ENCODE data around the gene TREH.
"Not testable (repeated sequence)": the region's sequence is repeated elsewhere in the genome, so short reads cannot be mapped to it uniquely, and the experiment has no call there.

The TREH gene

DNA sequence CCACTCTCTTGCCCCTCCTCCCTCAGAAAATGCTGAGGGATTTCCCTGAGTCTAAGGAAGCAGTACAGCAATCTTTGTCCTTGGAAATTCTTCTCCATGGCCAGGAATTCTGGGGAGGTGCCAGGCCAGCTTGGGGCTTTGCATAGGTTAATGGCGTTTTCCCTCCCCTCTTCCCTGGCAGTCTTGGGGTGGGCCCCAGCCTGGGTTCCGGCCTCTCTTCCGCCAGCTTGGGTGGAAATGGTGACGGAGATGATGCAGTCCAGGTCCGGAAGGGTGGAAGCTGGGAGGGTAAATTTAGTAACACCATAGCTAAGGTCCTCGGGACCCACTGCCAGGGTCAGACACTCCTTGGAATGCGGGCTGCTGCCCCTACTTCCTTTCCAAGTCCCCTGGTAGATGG lies 67.1 kb downstream of the TREH start:
- Histone ChIP-seq H3K4me3 (ENCODE audit: insufficient read depth in 1 of 2, low read depth in 1 of 2, low read length in 2 of 2) (peak overlapping the region in 1 of 2 experiments; percentile 59), H3K9me3 (ENCODE audit: control insufficient read depth, low read length) (no peaks in the 10 kb centered on the region), H2BK5ac (ENCODE audit: low read depth, low read length, poor library complexity, severe bottlenecking) (peak overlapping the region; percentile 24), H2BK120ac (ENCODE audit: low read depth, low read length) (peak overlapping the region; percentile 37), H3K4ac (ENCODE audit: low read depth in 1 of 2, low read length in 2 of 2) (peak overlapping the region; percentile 79 to 91), H3K36me3 (ENCODE audit: control insufficient read depth in 1 of 2, insufficient read depth in 2 of 2, low read depth in 1 of 2, low read length in 2 of 2) (peaks cover 38 to 46% of the 10 kb centered on the region in 2 experiments), H3K23ac (ENCODE audit: low read length in 2 of 2) (peak overlapping the region in 1 of 2 experiments; percentile 51), H3K14ac (ENCODE audit: low read length in 2 of 2) (peak overlapping the region in 1 of 2 experiments; percentile 75), H3K27me3 (ENCODE audit: control insufficient read depth in 1 of 2, insufficient read depth in 1 of 2, low read length in 2 of 2) (no peaks in the 10 kb centered on the region), H3K4me1 (ENCODE audit: control insufficient read depth, insufficient read depth, low read depth, low read length) (peaks cover 53% of the 10 kb centered on the region), H3K9ac (ENCODE audit: low read length) (peak overlapping the region; percentile 77), H3K4me2 (ENCODE audit: low read length, poor library complexity, severe bottlenecking) (peak overlapping the region; percentile 55), H4K91ac (ENCODE audit: low read length) (peak overlapping the region; percentile 79), H3K27ac (ENCODE audit: low read length, poor library complexity, severe bottlenecking) (peak overlapping the region; percentile 45), H2BK15ac (ENCODE audit: low read depth, poor library complexity, severe bottlenecking) (peak overlapping the region; percentile 71), H3K18ac (ENCODE audit: low read depth in 1 of 2, low read length in 2 of 2) (peak overlapping the region; percentile 85 to 95), H2AFZ (ENCODE audit: low read depth, low read length) (no peak overlapping the region), H3K79me1 (replicated peaks; ENCODE audit: low read length, poor library complexity, severe bottlenecking) (peaks cover 8% of the 10 kb centered on the region), H2AK5ac (ENCODE audit: low read length, severe bottlenecking) (peak overlapping the region; percentile 98), H4K8ac (ENCODE audit: low read length) (peak overlapping the region; percentile 74), H2BK12ac (ENCODE audit: low read length in 2 of 2) (peak overlapping the region; percentile 7 to 95)
- DNase-seq: peak; percentile 88
- 9% methylated on average over 6 of the region's 7 CpGs for WGBS

DNA sequence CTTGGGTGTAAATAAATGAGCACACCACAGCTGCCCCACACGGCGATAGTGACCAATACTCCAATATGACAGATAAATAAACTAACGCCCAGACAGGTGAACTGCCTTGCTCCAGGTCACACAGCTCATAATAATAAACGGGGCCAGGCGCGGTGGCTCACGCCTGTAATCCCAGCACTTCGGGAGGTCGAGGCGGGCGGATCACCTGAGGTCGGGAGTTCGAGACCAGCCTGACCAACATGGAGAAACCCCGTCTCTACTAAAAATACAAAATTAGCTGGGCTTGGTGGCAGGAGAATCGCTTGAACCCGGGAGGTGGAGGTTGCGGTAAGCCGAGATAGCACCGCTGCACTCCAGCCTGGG lies 68.0 kb downstream of the TREH start:
- peak overlapping the region; percentile 36 for H2BK120ac ChIP-seq (ENCODE audit: low read depth, low read length)
- H3K18ac ChIP-seq (ENCODE audit: low read depth in 1 of 2, low read length in 2 of 2); H3K27me3 ChIP-seq (ENCODE audit: control insufficient read depth in 1 of 2, insufficient read depth in 1 of 2, low read length in 2 of 2); H4K91ac ChIP-seq (ENCODE audit: low read length); H2BK5ac ChIP-seq (ENCODE audit: low read depth, low read length, poor library complexity, severe bottlenecking); H3K79me1 ChIP-seq (replicated peaks; ENCODE audit: low read length, poor library complexity, severe bottlenecking); H3K23ac ChIP-seq (ENCODE audit: low read length in 2 of 2); H4K8ac ChIP-seq (ENCODE audit: low read length); H3K9me3 ChIP-seq (ENCODE audit: control insufficient read depth, low read length); H3K14ac ChIP-seq (ENCODE audit: low read length in 2 of 2); DNase-seq; H2BK15ac ChIP-seq (ENCODE audit: low read depth, poor library complexity, severe bottlenecking); H2AFZ ChIP-seq (ENCODE audit: low read depth, low read length): not testable (repeated sequence)
- 64% methylated on average over 12 of the region's 19 CpGs for WGBS
- H3K4me2 ChIP-seq (ENCODE audit: low read length, poor library complexity, severe bottlenecking): peak overlapping the region; percentile 85
- peak overlapping the region; percentile 97 for H3K9ac ChIP-seq (ENCODE audit: low read length)
- H3K4me3 ChIP-seq (ENCODE audit: insufficient read depth in 1 of 2, low read depth in 1 of 2, low read length in 2 of 2): peak overlapping the region in 1 of 2 experiments; percentile 86
- H3K36me3 ChIP-seq (ENCODE audit: control insufficient read depth in 1 of 2, insufficient read depth in 2 of 2, low read depth in 1 of 2, low read length in 2 of 2): peaks cover 30 to 37% of the 10 kb centered on the region in 2 experiments
- peak overlapping the region in 1 of 2 experiments; percentile 35 for H3K4ac ChIP-seq (ENCODE audit: low read depth in 1 of 2, low read length in 2 of 2)
- H3K4me1 ChIP-seq (ENCODE audit: control insufficient read depth, insufficient read depth, low read depth, low read length): peaks cover 60% of the 10 kb centered on the region
- H3K27ac ChIP-seq (ENCODE audit: low read length, poor library complexity, severe bottlenecking): peak overlapping the region; percentile 16
- H2BK12ac ChIP-seq (ENCODE audit: low read length in 2 of 2): peak overlapping the region in 1 of 2 experiments; percentile 51
- peak overlapping the region; percentile 85 for H2AK5ac ChIP-seq (ENCODE audit: low read length, severe bottlenecking)

DNA sequence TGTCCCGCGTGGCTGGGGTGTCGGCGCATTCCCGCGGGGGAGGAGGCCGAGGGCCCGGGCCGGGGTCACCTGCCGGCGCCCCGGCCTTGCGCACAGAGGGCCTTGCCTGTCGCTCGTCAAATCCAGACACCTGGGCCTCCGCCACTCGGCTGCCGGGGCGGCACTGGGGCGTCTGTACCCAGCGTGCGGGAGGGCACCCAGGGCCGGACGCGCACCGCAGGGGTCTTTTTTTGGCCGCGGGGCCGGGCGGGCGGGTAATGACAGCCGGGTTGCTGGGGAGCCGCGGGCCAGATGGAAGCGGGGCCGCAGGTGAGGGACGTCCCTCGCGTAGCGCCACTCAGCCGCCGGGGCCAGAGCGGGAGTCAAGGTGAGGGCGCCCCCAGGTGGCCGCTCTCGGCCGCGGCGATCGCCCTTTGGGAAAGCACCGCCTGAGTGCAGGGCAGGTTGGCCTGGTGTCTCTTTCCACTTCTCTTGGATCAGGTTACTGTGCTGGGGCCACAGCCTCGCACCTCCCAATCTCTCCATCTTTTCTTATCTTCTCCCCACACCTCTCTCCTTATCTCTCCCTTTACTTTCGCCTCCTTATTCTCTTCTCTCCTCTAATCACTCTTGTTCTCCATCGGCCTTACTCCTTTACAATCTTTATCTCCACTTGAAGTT lies 68.5 kb downstream of the TREH start:
- no peak overlapping the region for H2BK5ac ChIP-seq (ENCODE audit: low read depth, low read length, poor library complexity, severe bottlenecking)
- 2% methylated on average over 45 of the region's 54 CpGs for WGBS
- peak overlapping the region; percentile 52 to 86 for H3K4me3 ChIP-seq (ENCODE audit: insufficient read depth in 1 of 2, low read depth in 1 of 2, low read length in 2 of 2)
- peak overlapping the region; percentile 85 for H2AK5ac ChIP-seq (ENCODE audit: low read length, severe bottlenecking)
- peak overlapping the region; percentile 35 to 97 for H3K4ac ChIP-seq (ENCODE audit: low read depth in 1 of 2, low read length in 2 of 2)
- peak overlapping the region; percentile 14 for H4K8ac ChIP-seq (ENCODE audit: low read length)
- peak; percentile 85 for DNase-seq
- no peaks in the 10 kb centered on the region for H3K27me3 ChIP-seq (ENCODE audit: control insufficient read depth in 1 of 2, insufficient read depth in 1 of 2, low read length in 2 of 2)
- H2BK15ac ChIP-seq (ENCODE audit: low read depth, poor library complexity, severe bottlenecking): peak overlapping the region; percentile 57
- H3K9ac ChIP-seq (ENCODE audit: low read length): peak overlapping the region; percentile 97
- peaks cover 24 to 32% of the 10 kb centered on the region in 2 experiments for H3K36me3 ChIP-seq (ENCODE audit: control insufficient read depth in 1 of 2, insufficient read depth in 2 of 2, low read depth in 1 of 2, low read length in 2 of 2)
- peaks cover 2% of the 10 kb centered on the region for H3K79me1 ChIP-seq (replicated peaks; ENCODE audit: low read length, poor library complexity, severe bottlenecking)
- H2AFZ ChIP-seq (ENCODE audit: low read depth, low read length): no peak overlapping the region
- H2BK120ac ChIP-seq (ENCODE audit: low read depth, low read length): peak overlapping the region; percentile 36
- H3K4me2 ChIP-seq (ENCODE audit: low read length, poor library complexity, severe bottlenecking): peak overlapping the region; percentile 85
- H4K91ac ChIP-seq (ENCODE audit: low read length): peak overlapping the region; percentile 76
- H3K23ac ChIP-seq (ENCODE audit: low read length in 2 of 2): peak overlapping the region in 1 of 2 experiments; percentile 1
- H3K9me3 ChIP-seq (ENCODE audit: control insufficient read depth, low read length): no peaks in the 10 kb centered on the region
- H3K14ac ChIP-seq (ENCODE audit: low read length in 2 of 2): peak overlapping the region in 1 of 2 experiments; percentile 86
- peaks cover 55% of the 10 kb centered on the region for H3K4me1 ChIP-seq (ENCODE audit: control insufficient read depth, insufficient read depth, low read depth, low read length)
- H3K27ac ChIP-seq (ENCODE audit: low read length, poor library complexity, severe bottlenecking): peak overlapping the region; percentile 16
- peak overlapping the region; percentile 33 to 83 for H2BK12ac ChIP-seq (ENCODE audit: low read length in 2 of 2)
- peak overlapping the region; percentile 88 to 100 for H3K18ac ChIP-seq (ENCODE audit: low read depth in 1 of 2, low read length in 2 of 2)

DNA sequence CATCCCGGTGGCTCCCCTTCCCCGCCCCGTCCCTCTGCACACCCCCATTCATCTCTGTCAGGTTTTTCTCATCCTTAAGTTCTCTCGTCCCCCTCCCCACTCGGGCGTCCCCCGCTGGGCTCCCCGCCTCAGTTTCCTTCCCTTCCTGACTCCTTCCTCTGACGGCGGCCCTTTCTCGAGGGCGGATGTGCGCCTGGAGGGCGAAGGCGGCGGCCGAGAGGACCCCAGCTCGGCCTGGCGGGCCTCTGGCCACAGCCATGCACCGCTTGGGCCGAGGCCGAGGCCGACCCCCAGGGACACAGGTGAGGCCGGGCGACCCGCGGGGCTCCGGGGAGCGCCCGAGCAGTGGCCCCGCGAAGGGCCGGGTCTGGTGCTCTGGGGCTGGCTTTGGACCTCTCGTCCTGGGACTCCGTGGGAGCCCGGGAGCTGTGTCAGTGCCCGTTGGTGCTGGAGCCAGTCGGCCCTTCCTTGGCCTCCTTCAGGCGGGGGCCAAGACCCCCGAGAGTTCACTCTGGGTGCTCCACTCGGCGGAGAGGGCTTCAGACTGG lies 69.2 kb downstream of the TREH start:
- 1% methylated on average over 29 of the region's 42 CpGs for WGBS
- Histone ChIP-seq H2BK5ac (ENCODE audit: low read depth, low read length, poor library complexity, severe bottlenecking) (peak overlapping the region; percentile 59), H3K14ac (ENCODE audit: low read length in 2 of 2) (peak overlapping the region in 1 of 2 experiments; percentile 100)

More for the DNA sequence above, 69.2 kb downstream of the TREH start:
- Histone ChIP-seq H2AFZ (ENCODE audit: low read depth, low read length) (no peak overlapping the region), H3K27me3 (ENCODE audit: control insufficient read depth in 1 of 2, insufficient read depth in 1 of 2, low read length in 2 of 2) (no peaks in the 10 kb centered on the region), H3K79me1 (replicated peaks; ENCODE audit: low read length, poor library complexity, severe bottlenecking) (no peaks in the 10 kb centered on the region), H3K18ac (ENCODE audit: low read depth in 1 of 2, low read length in 2 of 2) (peak overlapping the region; percentile 88 to 100), H3K9ac (ENCODE audit: low read length) (peak overlapping the region; percentile 97), H3K4ac (ENCODE audit: low read depth in 1 of 2, low read length in 2 of 2) (peak overlapping the region; percentile 67 to 97), H2AK5ac (ENCODE audit: low read length, severe bottlenecking) (no peak overlapping the region), H3K23ac (ENCODE audit: low read length in 2 of 2) (peak overlapping the region in 1 of 2 experiments; percentile 1), H2BK15ac (ENCODE audit: low read depth, poor library complexity, severe bottlenecking) (peak overlapping the region; percentile 83), H4K8ac (ENCODE audit: low read length) (peak overlapping the region; percentile 52), H3K27ac (ENCODE audit: low read length, poor library complexity, severe bottlenecking) (no peak overlapping the region), H3K4me2 (ENCODE audit: low read length, poor library complexity, severe bottlenecking) (peak overlapping the region; percentile 85), H3K36me3 (ENCODE audit: control insufficient read depth in 1 of 2, insufficient read depth in 2 of 2, low read depth in 1 of 2, low read length in 2 of 2) (peaks cover 18 to 28% of the 10 kb centered on the region in 2 experiments), H3K9me3 (ENCODE audit: control insufficient read depth, low read length) (no peaks in the 10 kb centered on the region), H3K4me1 (ENCODE audit: control insufficient read depth, insufficient read depth, low read depth, low read length) (peaks cover 53% of the 10 kb centered on the region), H2BK120ac (ENCODE audit: low read depth, low read length) (peak overlapping the region; percentile 36), H2BK12ac (ENCODE audit: low read length in 2 of 2) (peak overlapping the region in 1 of 2 experiments; percentile 99), H4K91ac (ENCODE audit: low read length) (peak overlapping the region; percentile 76), H3K4me3 (ENCODE audit: insufficient read depth in 1 of 2, low read depth in 1 of 2, low read length in 2 of 2) (peak overlapping the region; percentile 52 to 86)
- DNase-seq: peak; percentile 25
